ENCODE results near the gene CDH4.

- no peak for TF ChIP-seq CTCF (IDR thresholded peaks at IDR 0.05)
- no peak for TF ChIP-seq EP300 (IDR thresholded peaks at IDR 0.05)
- no peak for TF ChIP-seq POLR2A (IDR thresholded peaks at IDR 0.05)
- TF ChIP-seq POLR2AphosphoS5 (IDR thresholded peaks at IDR 0.05) = no peak
Observed at GRCh38 chr20:61376541-61377240, 124.6 kb downstream of the CDH4 start.

Measured in sigmoid colon (tissue), 4 donors.